ENCODE measurements around the gene DNM3.
A peak's percentile ranks its signal among the peaks of the same experiment; 100 is the strongest.

The DNM3 gene

GRCh38 chr1:172268237-172268636 is 426.9 kb downstream of the DNM3 start:
- H3K27me3 ChIP-seq (ENCODE audit: control insufficient read depth in 1 of 2, insufficient read depth in 1 of 2, low read length in 2 of 2) = no peaks in the 10 kb centered on the region
- no peak overlapping the region for H2BK15ac ChIP-seq (ENCODE audit: low read depth, poor library complexity, severe bottlenecking)
- H2BK5ac ChIP-seq (ENCODE audit: low read depth, low read length, poor library complexity, severe bottlenecking) = no peak overlapping the region
- H3K27ac ChIP-seq (ENCODE audit: low read length, poor library complexity, severe bottlenecking) = no peak overlapping the region
- no peak overlapping the region for H2BK12ac ChIP-seq (ENCODE audit: low read length in 2 of 2)
- no peak overlapping the region for H3K4me3 ChIP-seq (ENCODE audit: insufficient read depth in 1 of 2, low read depth in 1 of 2, low read length in 2 of 2)
- no peak overlapping the region for H4K91ac ChIP-seq (ENCODE audit: low read length)
- H3K14ac ChIP-seq (ENCODE audit: low read length in 2 of 2) = no peak overlapping the region
- H3K23ac ChIP-seq (ENCODE audit: low read length in 2 of 2) = no peak overlapping the region
- H4K8ac ChIP-seq (ENCODE audit: low read length) = no peak overlapping the region
- no peaks in the 10 kb centered on the region for H3K4me1 ChIP-seq (ENCODE audit: control insufficient read depth, insufficient read depth, low read depth, low read length)
- no peak overlapping the region for H3K4ac ChIP-seq (ENCODE audit: low read depth in 1 of 2, low read length in 2 of 2)
- DNase-seq = no peak
- H3K4me2 ChIP-seq (ENCODE audit: low read length, poor library complexity, severe bottlenecking) = no peak overlapping the region
- H3K9ac ChIP-seq (ENCODE audit: low read length) = peak overlapping the region; percentile 60
- no peak overlapping the region for H3K18ac ChIP-seq (ENCODE audit: low read depth in 1 of 2, low read length in 2 of 2)
- H2AK5ac ChIP-seq (ENCODE audit: low read length, severe bottlenecking) = no peak overlapping the region
- WGBS = 94% methylated on average over 1 of the region's 3 CpGs
- H2BK120ac ChIP-seq (ENCODE audit: low read depth, low read length) = no peak overlapping the region
- no peak overlapping the region for H2AFZ ChIP-seq (ENCODE audit: low read depth, low read length)
- no peaks in the 10 kb centered on the region for H3K79me1 ChIP-seq (replicated peaks; ENCODE audit: low read length, poor library complexity, severe bottlenecking)
- H3K36me3 ChIP-seq (ENCODE audit: control insufficient read depth in 1 of 2, insufficient read depth in 2 of 2, low read depth in 1 of 2, low read length in 2 of 2) = no peaks in the 10 kb centered on the region
- no peaks in the 10 kb centered on the region for H3K9me3 ChIP-seq (ENCODE audit: control insufficient read depth, low read length)

DNA sequence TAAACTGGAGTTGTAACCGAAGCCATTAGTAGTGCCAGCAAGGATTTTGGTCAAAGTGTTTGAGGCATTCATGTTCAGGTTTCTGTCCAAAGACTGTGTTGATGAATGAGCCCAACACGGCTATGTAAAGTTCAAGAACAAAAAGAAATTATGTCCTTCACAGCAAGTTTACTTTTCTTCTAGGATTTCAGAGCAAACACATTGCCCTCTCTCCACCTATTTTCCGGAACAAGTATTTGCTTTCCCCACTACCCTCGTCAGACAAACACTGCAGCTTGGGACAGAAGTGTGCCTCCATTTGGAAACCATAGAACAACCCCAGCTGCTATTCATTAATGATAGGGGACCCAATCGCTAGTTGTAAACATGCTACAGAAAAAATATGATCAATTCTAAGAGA is 427.8 kb downstream of the DNM3 start:
- no peak for DNase-seq
- Histone ChIP-seq H3K9ac (ENCODE audit: low read length) (peak overlapping the region; percentile 82), H3K79me1 (replicated peaks; ENCODE audit: low read length, poor library complexity, severe bottlenecking) (no peaks in the 10 kb centered on the region), H3K9me3 (ENCODE audit: control insufficient read depth, low read length) (no peaks in the 10 kb centered on the region), H2BK15ac (ENCODE audit: low read depth, poor library complexity, severe bottlenecking) (no peak overlapping the region), H3K27ac (ENCODE audit: low read length, poor library complexity, severe bottlenecking) (no peak overlapping the region), H3K4me3 (ENCODE audit: insufficient read depth in 1 of 2, low read depth in 1 of 2, low read length in 2 of 2) (no peak overlapping the region), H3K27me3 (ENCODE audit: control insufficient read depth in 1 of 2, insufficient read depth in 1 of 2, low read length in 2 of 2) (no peaks in the 10 kb centered on the region), H3K4me1 (ENCODE audit: control insufficient read depth, insufficient read depth, low read depth, low read length) (no peaks in the 10 kb centered on the region), H2BK5ac (ENCODE audit: low read depth, low read length, poor library complexity, severe bottlenecking) (no peak overlapping the region), H4K8ac (ENCODE audit: low read length) (no peak overlapping the region), H3K36me3 (ENCODE audit: control insufficient read depth in 1 of 2, insufficient read depth in 2 of 2, low read depth in 1 of 2, low read length in 2 of 2) (no peaks in the 10 kb centered on the region), H3K23ac (ENCODE audit: low read length in 2 of 2) (no peak overlapping the region), H3K4ac (ENCODE audit: low read depth in 1 of 2, low read length in 2 of 2) (no peak overlapping the region), H2AK5ac (ENCODE audit: low read length, severe bottlenecking) (no peak overlapping the region), H3K4me2 (ENCODE audit: low read length, poor library complexity, severe bottlenecking) (no peak overlapping the region), H2BK12ac (ENCODE audit: low read length in 2 of 2) (no peak overlapping the region), H3K14ac (ENCODE audit: low read length in 2 of 2) (no peak overlapping the region), H2AFZ (ENCODE audit: low read depth, low read length) (no peak overlapping the region), H4K91ac (ENCODE audit: low read length) (no peak overlapping the region), H2BK120ac (ENCODE audit: low read depth, low read length) (no peak overlapping the region), H3K18ac (ENCODE audit: low read depth in 1 of 2, low read length in 2 of 2) (no peak overlapping the region)
- 89% methylated on average over 4 of the region's 5 CpGs for WGBS

DNA sequence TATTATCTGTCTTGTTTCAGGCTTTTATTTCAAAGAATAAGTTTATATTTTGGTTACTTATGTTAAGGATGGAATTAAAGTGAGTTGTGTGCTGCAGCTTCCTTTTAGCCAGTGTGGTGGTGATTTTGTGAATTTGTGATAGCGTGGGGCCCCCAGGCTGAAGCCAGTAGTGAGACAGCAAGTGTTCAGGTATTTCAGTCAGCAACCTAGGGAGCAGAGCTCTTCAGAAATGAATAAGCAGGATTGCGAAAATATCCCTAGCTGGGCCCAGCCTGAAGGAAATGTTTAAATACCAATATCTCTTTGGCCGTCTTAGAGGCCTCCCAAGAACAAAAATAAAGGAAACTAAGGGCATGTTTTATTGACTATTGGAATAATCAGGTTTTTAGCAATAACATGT is 428.3 kb downstream of the DNM3 start:
- H2BK12ac ChIP-seq (ENCODE audit: low read length in 2 of 2) = no peak overlapping the region
- H4K8ac ChIP-seq (ENCODE audit: low read length) = no peak overlapping the region
- H3K23ac ChIP-seq (ENCODE audit: low read length in 2 of 2) = no peak overlapping the region
- no peak overlapping the region for H2BK120ac ChIP-seq (ENCODE audit: low read depth, low read length)
- H2AK5ac ChIP-seq (ENCODE audit: low read length, severe bottlenecking) = peak overlapping the region; percentile 54
- H3K9me3 ChIP-seq (ENCODE audit: control insufficient read depth, low read length) = no peaks in the 10 kb centered on the region
- no peaks in the 10 kb centered on the region for H3K27me3 ChIP-seq (ENCODE audit: control insufficient read depth in 1 of 2, insufficient read depth in 1 of 2, low read length in 2 of 2)
- 73% methylated on average over 2 of the region's 3 CpGs for WGBS
- H3K9ac ChIP-seq (ENCODE audit: low read length) = peak overlapping the region; percentile 82
- H3K27ac ChIP-seq (ENCODE audit: low read length, poor library complexity, severe bottlenecking) = peak overlapping the region; percentile 38
- no peak overlapping the region for H2BK15ac ChIP-seq (ENCODE audit: low read depth, poor library complexity, severe bottlenecking)
- H2BK5ac ChIP-seq (ENCODE audit: low read depth, low read length, poor library complexity, severe bottlenecking) = no peak overlapping the region
- no peak overlapping the region for H3K4ac ChIP-seq (ENCODE audit: low read depth in 1 of 2, low read length in 2 of 2)
- no peak overlapping the region for H3K14ac ChIP-seq (ENCODE audit: low read length in 2 of 2)
- H3K4me3 ChIP-seq (ENCODE audit: insufficient read depth in 1 of 2, low read depth in 1 of 2, low read length in 2 of 2) = no peak overlapping the region
- H2AFZ ChIP-seq (ENCODE audit: low read depth, low read length) = no peak overlapping the region
- no peak overlapping the region for H4K91ac ChIP-seq (ENCODE audit: low read length)
- H3K4me1 ChIP-seq (ENCODE audit: control insufficient read depth, insufficient read depth, low read depth, low read length) = no peaks in the 10 kb centered on the region
- H3K4me2 ChIP-seq (ENCODE audit: low read length, poor library complexity, severe bottlenecking) = no peak overlapping the region
- peak overlapping the region in 1 of 2 experiments; percentile 49 for H3K18ac ChIP-seq (ENCODE audit: low read depth in 1 of 2, low read length in 2 of 2)
- H3K79me1 ChIP-seq (replicated peaks; ENCODE audit: low read length, poor library complexity, severe bottlenecking) = no peaks in the 10 kb centered on the region
- peak; percentile 56 for DNase-seq
- no peaks in the 10 kb centered on the region for H3K36me3 ChIP-seq (ENCODE audit: control insufficient read depth in 1 of 2, insufficient read depth in 2 of 2, low read depth in 1 of 2, low read length in 2 of 2)

DNA sequence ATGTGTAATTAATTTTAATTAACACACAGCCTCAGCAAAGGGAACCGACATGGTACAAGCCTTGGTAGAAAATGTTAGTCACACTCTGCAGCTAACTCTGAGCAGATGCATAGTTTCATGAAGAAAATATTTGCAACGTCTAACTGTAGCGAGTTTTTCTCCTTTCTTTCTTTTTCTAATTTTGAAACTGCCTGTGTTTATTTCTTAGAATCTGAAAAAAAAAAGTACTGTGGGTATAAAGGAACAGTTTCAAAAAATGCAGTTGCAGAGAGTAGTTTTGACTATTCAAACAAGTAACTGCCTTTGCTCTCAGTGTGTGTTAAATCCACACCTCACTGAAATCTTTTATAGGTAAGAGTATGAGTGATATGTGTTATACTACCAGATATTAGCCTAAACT is 429.3 kb downstream of the DNM3 start:
- H3K4me1 ChIP-seq (ENCODE audit: control insufficient read depth, insufficient read depth, low read depth, low read length) = no peaks in the 10 kb centered on the region
- peak; percentile 51 for DNase-seq
- no peaks in the 10 kb centered on the region for H3K9me3 ChIP-seq (ENCODE audit: control insufficient read depth, low read length)
- peak overlapping the region in 1 of 2 experiments; percentile 37 for H3K4me3 ChIP-seq (ENCODE audit: insufficient read depth in 1 of 2, low read depth in 1 of 2, low read length in 2 of 2)
- no peak overlapping the region for H3K23ac ChIP-seq (ENCODE audit: low read length in 2 of 2)
- no peak overlapping the region for H2BK12ac ChIP-seq (ENCODE audit: low read length in 2 of 2)
- H2BK5ac ChIP-seq (ENCODE audit: low read depth, low read length, poor library complexity, severe bottlenecking) = no peak overlapping the region
- H2AFZ ChIP-seq (ENCODE audit: low read depth, low read length) = no peak overlapping the region
- H3K14ac ChIP-seq (ENCODE audit: low read length in 2 of 2) = no peak overlapping the region
- H3K4ac ChIP-seq (ENCODE audit: low read depth in 1 of 2, low read length in 2 of 2) = no peak overlapping the region
- no peaks in the 10 kb centered on the region for H3K36me3 ChIP-seq (ENCODE audit: control insufficient read depth in 1 of 2, insufficient read depth in 2 of 2, low read depth in 1 of 2, low read length in 2 of 2)
- no peak overlapping the region for H3K18ac ChIP-seq (ENCODE audit: low read depth in 1 of 2, low read length in 2 of 2)
- no peak overlapping the region for H4K8ac ChIP-seq (ENCODE audit: low read length)
- peak overlapping the region; percentile 82 for H3K9ac ChIP-seq (ENCODE audit: low read length)
- H2BK120ac ChIP-seq (ENCODE audit: low read depth, low read length) = no peak overlapping the region
- no peaks in the 10 kb centered on the region for H3K27me3 ChIP-seq (ENCODE audit: control insufficient read depth in 1 of 2, insufficient read depth in 1 of 2, low read length in 2 of 2)
- no peak overlapping the region for H3K27ac ChIP-seq (ENCODE audit: low read length, poor library complexity, severe bottlenecking)
- H2AK5ac ChIP-seq (ENCODE audit: low read length, severe bottlenecking) = no peak overlapping the region
- H4K91ac ChIP-seq (ENCODE audit: low read length) = no peak overlapping the region
- H3K79me1 ChIP-seq (replicated peaks; ENCODE audit: low read length, poor library complexity, severe bottlenecking) = peaks cover 1% of the 10 kb centered on the region
- no peak overlapping the region for H2BK15ac ChIP-seq (ENCODE audit: low read depth, poor library complexity, severe bottlenecking)
- no CpG with 5 or more reads among the region's 3 CpGs for WGBS
- H3K4me2 ChIP-seq (ENCODE audit: low read length, poor library complexity, severe bottlenecking) = no peak overlapping the region
